K562 (cell line): ENCODE data around the gene FANCG. TPM values are rescaled to one million over a fixed set of nuclear protein-coding genes. Genes with fewer than 3 reads are reported as not detected.

Experiments used
- LCOR ChIP-seq: sonication (generic); formaldehyde crosslinking; IDR thresholded peaks from 2 replicates; pipeline ENCODE4 v1.8.0; 2022; ENCODE audit warnings: mild to moderate bottlenecking, missing genetic modification reagents
- PBX2 ChIP-seq, 2 experiments: IDR thresholded peaks in 1 of 2; conservative IDR thresholded peaks in 1 of 2; 2 replicates each; pipeline ENCODE4 v1.6.1; 2016; ENCODE audit warnings: low read depth in 2 of 2, mild to moderate bottlenecking in 1 of 2, missing compliant biosample characterization in 1 of 2, missing genetic modification characterization in 1 of 2, moderate library complexity in 1 of 2
- RBM39 ChIP-seq: fragments of 200-400 bp; formaldehyde crosslinking; optimal IDR thresholded peaks from 2 replicates; pipeline ENCODE3; 2018; ENCODE audit warnings: low read depth, low read length
- SMARCE1 ChIP-seq: fragments of 450-650 bp; IDR thresholded peaks from 2 replicates; pipeline ENCODE4 v1.7.1; 2016; ENCODE audit warnings: mild to moderate bottlenecking
- TOE1 ChIP-seq, 2 experiments: fragments of 450-650 bp in 1 of 2; sonication (generic) in 1 of 2; formaldehyde crosslinking in 1 of 2; IDR thresholded peaks; 2 replicates each; pipeline versions ENCODE4 v1.7.1 to v1.8.0; 2016 to 2022; ENCODE audit warnings: borderline replicate concordance in 2 of 2, mild to moderate bottlenecking in 2 of 2, antibody characterized with exemption in 1 of 2, inconsistent platforms in 1 of 2, low read depth in 1 of 2, missing genetic modification reagents in 1 of 2, moderate library complexity in 1 of 2
- ZBTB33 ChIP-seq: sonication (generic); formaldehyde crosslinking; IDR thresholded peaks from 2 replicates; pipeline ENCODE4 v1.8.1; 2023; ENCODE audit warnings: mild to moderate bottlenecking, missing genetic modification reagents
- ZNF311 ChIP-seq: fragments of 250-450 bp; sonication (Bioruptor Pico); IDR thresholded peaks from 2 replicates; pipeline ENCODE4 v1.4.0; 2020; ENCODE audit warnings: mild to moderate bottlenecking, moderate library complexity
- ZNF407 ChIP-seq: fragments of 450-650 bp; IDR thresholded peaks from 2 replicates; pipeline ENCODE4 v1.6.1; 2016; ENCODE audit warnings: low read depth
- ZNF589 ChIP-seq: fragments of 200-800 bp; sonication (Bioruptor generic); IDR thresholded peaks from 2 replicates; pipeline ENCODE4 v1.6.1; 2016; ENCODE audit warnings: low read depth, missing genetic modification characterization, missing compliant biosample characterization
- polyA plus RNA-seq, 8 experiments: library from polyadenylated mRNA; depleted of rRNA in 4 of 8; stranded (reverse) in 5 of 8; unstranded in 3 of 8; fragments of >200 nt; fragmentation: Nextera tagmentation in 2 of 8; fragmentation: Illumina TruSeq in 1 of 8; extraction: Ambion mirVana in 2 of 8; extraction: Trizol in 1 of 8; gene quantifications; 2 replicates each; pipeline versions ENCODE4 v1.2.1 to v1.2.3, GENCODE V29; 2011 to 2014; ENCODE audit warnings: inconsistent platforms in 1 of 8, missing spikeins in 1 of 8
- total RNA-seq, 7 experiments: library from RNA; depleted of rRNA in 6 of 7; stranded (reverse); fragments of >200 nt in 6 of 7; fragmentation: Illumina TruSeq in 2 of 7; extraction: Trizol in 2 of 7; gene quantifications; 2 replicates each; pipeline versions ENCODE4 v1.2.1 to v1.2.3, GENCODE V29; 2011 to 2021; ENCODE audit warnings: low replicate concordance in 1 of 7

Gene FANCG
- total and polyA plus RNA-seq, 9 of the 15 experiments (the other 6 are each of a cell fraction or from before 2014, with no cell fraction given), result 7.5 to 43.9 (median 31.0) TPM

- TF ChIP-seq TOE1 (IDR thresholded peaks at IDR 0.05; ENCODE audit: borderline replicate concordance) (no peak), TOE1 (CRISPR knock-in tag; IDR thresholded peaks at IDR 0.05; ENCODE audit: borderline replicate concordance, low read depth) (no peak), ZBTB33 (no peak), ZNF311 (no peak), PBX2 (CRISPR knock-in tag; IDR thresholded peaks at IDR 0.05; ENCODE audit: low read depth) (no peak), PBX2 (tag; conservative IDR thresholded peaks at IDR 0.05; ENCODE audit: low read depth) (no peak), SMARCE1 (no peak), RBM39 (no peak), ZNF407 (no peak), ZNF589 (no peak), LCOR (CRISPR knock-in tag) (peak; percentile 94; the same call in 1 of the 2 replicates)
Measured at GRCh38 chr9:35115680-35116538, 36.2 kb upstream of the FANCG start, which contains the start of gene ATOSB (continued).
